K562 (cell line): ENCODE results near the gene FBXL3. TPM values are rescaled to one million over a fixed set of nuclear protein-coding genes. Genes with fewer than 3 reads are reported as not detected.
A peak's percentile ranks its signal among the peaks of the same experiment; 100 is the strongest.

Source experiments
- FOXA3 ChIP-seq, 2 experiments: fragments of 450-650 bp in 1 of 2; sonication (generic) in 1 of 2; formaldehyde crosslinking; IDR thresholded peaks in 1 of 2; conservative IDR thresholded peaks in 1 of 2; 2 replicates each; pipeline versions ENCODE4 v1.4.0 to v1.8.0; 2020 to 2022; ENCODE audit warnings: mild to moderate bottlenecking in 2 of 2, missing genetic modification reagents in 1 of 2
- FOXK1 ChIP-seq: sonication (generic); formaldehyde crosslinking; IDR thresholded peaks from 2 replicates; pipeline ENCODE4 v1.8.0; 2022; ENCODE audit warnings: missing genetic modification reagents, mild to moderate bottlenecking, borderline replicate concordance
- HNRNPLL ChIP-seq: fragments of 200-400 bp; formaldehyde crosslinking; IDR thresholded peaks from 2 replicates; pipeline ENCODE4 v1.6.1; 2017; ENCODE audit warnings: low read length, low read depth, mild to moderate bottlenecking; ENCODE audit not compliant: poor library complexity, severe bottlenecking
- MAZ ChIP-seq, 2 experiments: fragments of 450-650 bp in 1 of 2; sonication (generic) in 1 of 2; formaldehyde crosslinking; IDR thresholded peaks in 1 of 2; conservative IDR thresholded peaks in 1 of 2; 2 replicates each; pipeline versions ENCODE4 v1.4.0 to v1.5.0; 2020; ENCODE audit warnings: mild to moderate bottlenecking in 1 of 2, missing genetic modification reagents in 1 of 2
- SAP30 ChIP-seq: fragments of 200-600 bp; sonication (generic); IDR thresholded peaks from 2 replicates; pipeline ENCODE4 v1.6.1; 2012; ENCODE audit warnings: borderline replicate concordance, low read depth, mild to moderate bottlenecking, moderate library complexity, low read length, control low read depth, inconsistent platforms; ENCODE audit not compliant: insufficient read depth, poor library complexity, severe bottlenecking
- polyA plus RNA-seq, 8 experiments: library from polyadenylated mRNA; depleted of rRNA in 4 of 8; stranded (reverse) in 5 of 8; unstranded in 3 of 8; fragments of >200 nt; fragmentation: Nextera tagmentation in 2 of 8; fragmentation: Illumina TruSeq in 1 of 8; extraction: Ambion mirVana in 2 of 8; extraction: Trizol in 1 of 8; gene quantifications; 2 replicates each; pipeline versions ENCODE4 v1.2.1 to v1.2.3, GENCODE V29; 2011 to 2014; ENCODE audit warnings: inconsistent platforms in 1 of 8, missing spikeins in 1 of 8
- total RNA-seq, 7 experiments: library from RNA; depleted of rRNA in 6 of 7; stranded (reverse); fragments of >200 nt in 6 of 7; fragmentation: Illumina TruSeq in 2 of 7; extraction: Trizol in 2 of 7; gene quantifications; 2 replicates each; pipeline versions ENCODE4 v1.2.1 to v1.2.3, GENCODE V29; 2011 to 2021; ENCODE audit warnings: low replicate concordance in 1 of 7
- TF ChIP-seq, protein P1 (sequence below): fragments of 450-650 bp; IDR thresholded peaks from 2 replicates; pipeline ENCODE4 v1.6.1; 2016; ENCODE audit warnings: mild to moderate bottlenecking, moderate library complexity

The FBXL3 gene
- total and polyA plus RNA-seq, 9 of the 15 experiments (the other 6 are each of a cell fraction or from before 2014, with no cell fraction given), result 3.8 to 16.4 (median 12.6) TPM

DNA sequence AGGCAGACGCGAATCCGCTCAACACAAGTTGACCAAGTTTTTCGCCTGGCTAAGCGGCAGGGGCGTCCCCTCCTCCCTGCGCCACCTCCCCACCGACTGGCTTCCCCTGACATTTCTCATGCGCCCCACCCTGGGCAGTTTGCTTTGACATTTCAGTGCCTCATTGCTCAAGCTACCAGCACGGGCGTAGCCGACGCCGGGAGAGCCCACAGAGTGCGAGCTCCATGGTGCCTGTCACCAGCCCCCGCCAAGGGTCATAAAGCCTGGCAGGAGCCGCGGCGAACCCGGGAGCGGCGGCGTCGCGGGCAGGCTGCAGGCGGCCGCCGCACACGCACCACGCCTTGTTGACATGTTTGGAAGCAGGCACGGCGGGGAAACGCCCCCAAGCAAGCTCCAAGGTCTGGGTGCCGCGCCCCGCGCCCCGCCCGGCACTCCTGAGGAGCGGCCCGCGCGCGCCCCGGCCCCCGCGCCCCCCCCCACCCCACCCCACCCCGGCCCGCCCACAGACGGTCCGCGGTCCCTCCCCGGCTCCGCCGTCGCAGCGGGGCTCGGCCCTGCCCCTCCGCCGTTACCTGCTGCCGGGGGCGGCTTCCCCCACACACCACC is 601 bp downstream of the FBXL3 start (continued):
- TF ChIP-seq, protein P1, sequence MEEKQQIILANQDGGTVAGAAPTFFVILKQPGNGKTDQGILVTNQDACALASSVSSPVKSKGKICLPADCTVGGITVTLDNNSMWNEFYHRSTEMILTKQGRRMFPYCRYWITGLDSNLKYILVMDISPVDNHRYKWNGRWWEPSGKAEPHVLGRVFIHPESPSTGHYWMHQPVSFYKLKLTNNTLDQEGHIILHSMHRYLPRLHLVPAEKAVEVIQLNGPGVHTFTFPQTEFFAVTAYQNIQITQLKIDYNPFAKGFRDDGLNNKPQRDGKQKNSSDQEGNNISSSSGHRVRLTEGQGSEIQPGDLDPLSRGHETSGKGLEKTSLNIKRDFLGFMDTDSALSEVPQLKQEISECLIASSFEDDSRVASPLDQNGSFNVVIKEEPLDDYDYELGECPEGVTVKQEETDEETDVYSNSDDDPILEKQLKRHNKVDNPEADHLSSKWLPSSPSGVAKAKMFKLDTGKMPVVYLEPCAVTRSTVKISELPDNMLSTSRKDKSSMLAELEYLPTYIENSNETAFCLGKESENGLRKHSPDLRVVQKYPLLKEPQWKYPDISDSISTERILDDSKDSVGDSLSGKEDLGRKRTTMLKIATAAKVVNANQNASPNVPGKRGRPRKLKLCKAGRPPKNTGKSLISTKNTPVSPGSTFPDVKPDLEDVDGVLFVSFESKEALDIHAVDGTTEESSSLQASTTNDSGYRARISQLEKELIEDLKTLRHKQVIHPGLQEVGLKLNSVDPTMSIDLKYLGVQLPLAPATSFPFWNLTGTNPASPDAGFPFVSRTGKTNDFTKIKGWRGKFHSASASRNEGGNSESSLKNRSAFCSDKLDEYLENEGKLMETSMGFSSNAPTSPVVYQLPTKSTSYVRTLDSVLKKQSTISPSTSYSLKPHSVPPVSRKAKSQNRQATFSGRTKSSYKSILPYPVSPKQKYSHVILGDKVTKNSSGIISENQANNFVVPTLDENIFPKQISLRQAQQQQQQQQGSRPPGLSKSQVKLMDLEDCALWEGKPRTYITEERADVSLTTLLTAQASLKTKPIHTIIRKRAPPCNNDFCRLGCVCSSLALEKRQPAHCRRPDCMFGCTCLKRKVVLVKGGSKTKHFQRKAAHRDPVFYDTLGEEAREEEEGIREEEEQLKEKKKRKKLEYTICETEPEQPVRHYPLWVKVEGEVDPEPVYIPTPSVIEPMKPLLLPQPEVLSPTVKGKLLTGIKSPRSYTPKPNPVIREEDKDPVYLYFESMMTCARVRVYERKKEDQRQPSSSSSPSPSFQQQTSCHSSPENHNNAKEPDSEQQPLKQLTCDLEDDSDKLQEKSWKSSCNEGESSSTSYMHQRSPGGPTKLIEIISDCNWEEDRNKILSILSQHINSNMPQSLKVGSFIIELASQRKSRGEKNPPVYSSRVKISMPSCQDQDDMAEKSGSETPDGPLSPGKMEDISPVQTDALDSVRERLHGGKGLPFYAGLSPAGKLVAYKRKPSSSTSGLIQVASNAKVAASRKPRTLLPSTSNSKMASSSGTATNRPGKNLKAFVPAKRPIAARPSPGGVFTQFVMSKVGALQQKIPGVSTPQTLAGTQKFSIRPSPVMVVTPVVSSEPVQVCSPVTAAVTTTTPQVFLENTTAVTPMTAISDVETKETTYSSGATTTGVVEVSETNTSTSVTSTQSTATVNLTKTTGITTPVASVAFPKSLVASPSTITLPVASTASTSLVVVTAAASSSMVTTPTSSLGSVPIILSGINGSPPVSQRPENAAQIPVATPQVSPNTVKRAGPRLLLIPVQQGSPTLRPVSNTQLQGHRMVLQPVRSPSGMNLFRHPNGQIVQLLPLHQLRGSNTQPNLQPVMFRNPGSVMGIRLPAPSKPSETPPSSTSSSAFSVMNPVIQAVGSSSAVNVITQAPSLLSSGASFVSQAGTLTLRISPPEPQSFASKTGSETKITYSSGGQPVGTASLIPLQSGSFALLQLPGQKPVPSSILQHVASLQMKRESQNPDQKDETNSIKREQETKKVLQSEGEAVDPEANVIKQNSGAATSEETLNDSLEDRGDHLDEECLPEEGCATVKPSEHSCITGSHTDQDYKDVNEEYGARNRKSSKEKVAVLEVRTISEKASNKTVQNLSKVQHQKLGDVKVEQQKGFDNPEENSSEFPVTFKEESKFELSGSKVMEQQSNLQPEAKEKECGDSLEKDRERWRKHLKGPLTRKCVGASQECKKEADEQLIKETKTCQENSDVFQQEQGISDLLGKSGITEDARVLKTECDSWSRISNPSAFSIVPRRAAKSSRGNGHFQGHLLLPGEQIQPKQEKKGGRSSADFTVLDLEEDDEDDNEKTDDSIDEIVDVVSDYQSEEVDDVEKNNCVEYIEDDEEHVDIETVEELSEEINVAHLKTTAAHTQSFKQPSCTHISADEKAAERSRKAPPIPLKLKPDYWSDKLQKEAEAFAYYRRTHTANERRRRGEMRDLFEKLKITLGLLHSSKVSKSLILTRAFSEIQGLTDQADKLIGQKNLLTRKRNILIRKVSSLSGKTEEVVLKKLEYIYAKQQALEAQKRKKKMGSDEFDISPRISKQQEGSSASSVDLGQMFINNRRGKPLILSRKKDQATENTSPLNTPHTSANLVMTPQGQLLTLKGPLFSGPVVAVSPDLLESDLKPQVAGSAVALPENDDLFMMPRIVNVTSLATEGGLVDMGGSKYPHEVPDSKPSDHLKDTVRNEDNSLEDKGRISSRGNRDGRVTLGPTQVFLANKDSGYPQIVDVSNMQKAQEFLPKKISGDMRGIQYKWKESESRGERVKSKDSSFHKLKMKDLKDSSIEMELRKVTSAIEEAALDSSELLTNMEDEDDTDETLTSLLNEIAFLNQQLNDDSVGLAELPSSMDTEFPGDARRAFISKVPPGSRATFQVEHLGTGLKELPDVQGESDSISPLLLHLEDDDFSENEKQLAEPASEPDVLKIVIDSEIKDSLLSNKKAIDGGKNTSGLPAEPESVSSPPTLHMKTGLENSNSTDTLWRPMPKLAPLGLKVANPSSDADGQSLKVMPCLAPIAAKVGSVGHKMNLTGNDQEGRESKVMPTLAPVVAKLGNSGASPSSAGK, result peak; percentile 58
- TF ChIP-seq HNRNPLL, result peak; percentile 40
- peak; percentile 88 for TF ChIP-seq SAP30
- peak in 1 of 2 experiments; percentile 89; a peak in 2 of 4 replicates for TF ChIP-seq FOXA3 (CRISPR knock-in tag; conservative IDR thresholded peaks at IDR 0.05 in 1 of 2, IDR thresholded peaks at IDR 0.05 in 1 of 2)
- peak; percentile 74; the same call in 1 of the 2 replicates for TF ChIP-seq FOXK1 (CRISPR knock-in tag)
- TF ChIP-seq MAZ (CRISPR knock-in tag; conservative IDR thresholded peaks at IDR 0.05 in 1 of 2, IDR thresholded peaks at IDR 0.05 in 1 of 2), result peak in 1 of 2 experiments; percentile 0; a peak in 3 of 4 replicates
